GM18870 (cell line): Measurements from ENCODE around the gene STRN.
"Not testable (repeated sequence)": the region's sequence is repeated elsewhere in the genome, so short reads cannot be mapped to it uniquely, and the experiment has no call there.

Source experiments
- ATAC-seq: cut with Tn5 transposase; IDR thresholded peaks from one replicate; pipeline ENCODE4 v1.9.1; 2021; ENCODE audit warnings: moderate library complexity; ENCODE audit not compliant: unreplicated experiment

STRN gene

GRCh38 chr2:36849265-36849664 is 117.1 kb downstream of the STRN start:
- ATAC-seq = no peak

GRCh38 chr2:36843838-36844237 is 122.5 kb downstream of the STRN start:
- no peak for ATAC-seq

- no peak for ATAC-seq
These were observed 126.2 kb downstream of the STRN start for GRCh38 chr2:36839976-36840617.

- ATAC-seq = no peak
These were observed 131.4 kb downstream of the STRN start for GRCh38 chr2:36834731-36835524.

GRCh38 chr2:36834203-36834602 is 132.1 kb downstream of the STRN start:
- ATAC-seq = no peak

DNA sequence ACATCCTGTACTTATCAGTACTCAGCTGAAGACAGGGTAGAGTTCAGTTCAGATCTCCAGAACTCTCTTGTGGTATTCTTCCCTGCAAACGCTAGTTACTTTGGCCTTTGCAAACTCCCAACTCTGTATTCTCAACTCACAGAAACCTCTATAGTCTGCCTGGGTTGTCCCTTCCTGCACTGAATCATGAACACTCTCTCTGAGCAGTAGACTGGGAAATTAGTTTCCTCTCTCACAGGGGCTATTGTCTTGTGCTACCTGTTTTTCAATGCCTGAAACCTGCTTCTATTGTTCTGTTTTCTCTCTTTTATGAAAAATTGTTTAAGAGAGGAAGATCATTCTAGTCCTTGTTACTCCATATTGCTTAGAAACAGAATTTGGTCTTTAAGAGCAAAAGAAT is 135.2 kb downstream of the STRN start:
- ATAC-seq = no peak

DNA sequence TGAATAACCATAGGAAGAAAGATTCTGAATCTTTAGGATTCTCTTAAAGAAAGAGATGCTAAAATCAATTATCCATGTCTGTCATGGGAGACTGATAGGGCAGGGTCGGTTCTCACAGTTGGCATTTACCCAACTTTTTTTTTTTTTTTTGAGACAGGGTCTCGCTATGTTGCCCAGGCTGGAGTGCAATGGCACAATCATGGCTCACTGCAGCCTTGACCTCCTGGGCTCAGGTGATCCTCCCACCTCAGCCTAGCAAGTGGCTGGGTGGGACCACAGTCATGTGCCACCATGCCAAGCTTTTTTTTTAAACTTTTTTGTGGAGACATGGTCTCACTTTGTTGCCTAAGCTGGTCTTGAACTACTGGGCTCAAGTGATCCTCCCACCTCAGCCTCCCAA is 141.7 kb downstream of the STRN start:
- ATAC-seq = not testable (repeated sequence)

- no peak for ATAC-seq
These were observed 142.1 kb downstream of the STRN start for GRCh38 chr2:36824273-36824672.

DNA sequence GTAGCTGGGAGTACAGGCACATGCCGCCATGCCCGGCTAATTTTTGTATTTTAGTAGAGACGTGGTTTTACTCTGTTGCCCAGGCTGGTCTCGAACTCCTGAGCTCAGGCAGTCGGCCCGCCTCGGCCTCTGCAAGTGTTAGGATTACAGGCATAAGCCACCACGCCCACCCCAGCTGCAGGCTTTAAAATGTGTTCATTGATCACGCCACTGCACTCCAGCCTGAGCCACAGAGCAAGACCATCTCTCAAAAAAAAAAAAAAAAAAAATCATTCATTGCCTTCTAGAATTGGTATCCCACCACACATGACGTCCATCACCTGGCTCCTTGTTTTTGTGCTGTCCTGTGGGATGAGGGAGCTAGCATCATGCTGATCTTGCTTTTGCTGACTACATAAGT is 142.5 kb downstream of the STRN start:
- no peak for ATAC-seq

DNA sequence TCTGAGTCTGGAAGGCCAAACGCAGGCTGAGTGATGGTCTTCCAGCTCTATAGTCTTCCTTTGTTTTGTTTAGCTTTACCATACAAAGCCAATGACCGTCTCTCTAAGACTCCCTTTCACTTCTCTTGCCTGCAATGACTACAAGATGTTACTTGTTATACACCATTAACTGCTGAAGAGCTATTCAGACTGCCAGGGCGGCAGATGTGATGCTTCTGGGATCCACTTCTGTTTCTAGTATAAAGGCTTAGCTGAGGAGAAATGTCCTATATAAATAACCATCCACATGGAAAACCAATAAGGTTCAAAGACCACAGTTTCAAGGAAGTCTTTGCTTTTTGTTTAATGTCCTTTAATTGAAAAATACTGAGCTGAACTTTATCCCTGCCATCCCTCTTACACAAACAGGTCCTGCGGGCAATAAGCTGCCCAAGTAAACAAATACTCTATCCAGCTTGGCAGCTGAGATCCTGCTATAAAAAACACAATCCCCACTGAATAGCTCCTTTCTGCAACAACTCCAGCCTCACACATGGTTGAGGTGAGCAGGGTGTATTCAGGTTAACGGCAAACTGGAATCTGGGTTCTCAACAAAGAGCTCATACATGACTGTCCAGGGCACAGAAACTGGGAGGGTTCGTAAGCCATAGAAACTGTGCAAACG is 145.3 kb downstream of the STRN start:
- ATAC-seq = no peak

DNA sequence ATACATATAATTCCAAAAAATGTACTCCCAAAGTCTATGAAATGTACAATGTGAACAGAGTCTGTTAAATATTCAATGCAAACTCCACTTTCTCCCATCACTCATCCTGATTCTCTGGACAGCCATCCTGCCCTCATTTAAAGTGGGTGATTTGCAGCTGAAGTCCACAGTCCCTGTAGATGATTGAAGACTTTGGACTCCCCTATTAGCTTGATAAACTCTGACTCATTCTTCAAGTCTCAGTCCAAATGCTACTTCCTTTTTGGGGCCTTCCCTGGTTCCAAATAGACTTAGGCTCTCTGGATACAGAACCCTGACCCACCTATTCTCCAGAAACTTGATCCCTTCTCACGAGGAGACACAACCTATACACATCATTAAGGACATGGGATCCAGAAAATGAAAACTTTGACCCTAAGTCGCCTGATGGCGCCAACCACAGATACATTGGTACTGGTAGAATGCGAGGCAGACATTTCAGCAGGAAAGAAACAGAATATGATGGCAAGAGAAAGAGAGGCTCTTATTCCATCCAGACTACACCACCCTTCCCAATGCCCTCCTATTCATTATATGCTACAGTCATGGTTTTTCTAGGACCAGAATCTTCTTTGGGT is 147.1 kb downstream of the STRN start:
- ATAC-seq = no peak

- ATAC-seq = no peak
These were observed 147.8 kb downstream of the STRN start for GRCh38 chr2:36818542-36818941.

GRCh38 chr2:36812196-36812595 is 154.1 kb downstream of the STRN start:
- no peak for ATAC-seq

GRCh38 chr2:36811071-36811470 is 155.3 kb downstream of the STRN start:
- no peak for ATAC-seq

- no peak for ATAC-seq
These were observed 157.3 kb downstream of the STRN start for GRCh38 chr2:36809069-36809445.

DNA sequence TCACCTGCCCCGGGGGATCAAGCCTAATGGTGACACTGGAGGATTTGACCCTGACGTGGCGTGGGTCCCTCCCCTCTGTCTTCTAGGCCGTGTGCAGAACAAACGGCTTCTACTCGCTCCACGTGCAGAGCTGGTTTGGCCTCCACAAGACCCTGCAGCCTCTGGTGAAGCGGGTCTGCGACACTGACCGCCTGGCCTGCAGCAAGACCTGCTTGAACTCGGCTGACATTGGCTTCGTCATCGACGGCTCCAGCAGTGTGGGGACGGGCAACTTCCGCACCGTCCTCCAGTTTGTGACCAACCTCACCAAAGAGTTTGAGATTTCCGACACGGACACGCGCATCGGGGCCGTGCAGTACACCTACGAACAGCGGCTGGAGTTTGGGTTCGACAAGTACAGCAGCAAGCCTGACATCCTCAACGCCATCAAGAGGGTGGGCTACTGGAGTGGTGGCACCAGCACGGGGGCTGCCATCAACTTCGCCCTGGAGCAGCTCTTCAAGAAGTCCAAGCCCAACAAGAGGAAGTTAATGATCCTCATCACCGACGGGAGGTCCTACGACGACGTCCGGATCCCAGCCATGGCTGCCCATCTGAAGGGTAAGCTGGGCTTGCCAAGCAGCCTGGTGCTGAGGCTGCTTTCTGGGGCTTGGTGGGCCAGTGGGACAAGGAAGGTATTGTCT is 157.8 kb downstream of the STRN start:
- ATAC-seq = no peak

GRCh38 chr2:36807223-36807886 is 159.0 kb downstream of the STRN start:
- ATAC-seq = no peak

DNA sequence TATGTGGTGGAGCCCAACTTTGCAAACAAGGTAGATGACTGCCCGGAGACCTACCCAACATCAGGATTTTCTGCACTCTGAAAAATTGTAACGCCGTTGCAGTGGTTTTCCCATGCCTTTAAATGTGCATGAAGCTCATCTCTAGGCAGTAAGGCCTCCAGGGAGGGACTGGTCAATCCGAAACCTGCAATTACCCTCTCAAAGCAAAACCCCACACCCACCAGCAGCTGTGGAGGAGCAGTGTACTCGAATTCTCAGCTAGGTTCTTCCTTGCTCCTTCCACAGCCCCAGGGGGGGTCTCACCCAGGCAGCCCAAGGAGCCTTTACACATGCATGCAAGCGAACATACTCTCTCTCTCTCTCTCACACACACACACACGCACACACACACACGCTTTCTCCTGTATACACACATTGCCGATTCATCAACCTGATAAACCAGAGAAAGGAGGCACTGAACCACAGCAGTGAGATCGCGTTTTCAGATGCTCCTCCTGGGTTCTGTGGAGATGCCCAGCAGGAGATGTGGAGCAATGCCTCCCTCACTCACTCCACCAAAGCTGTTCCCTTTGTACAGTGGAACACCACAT is 160.6 kb downstream of the STRN start:
- ATAC-seq = no peak

GRCh38 chr2:36802952-36803351 is 163.4 kb downstream of the STRN start:
- ATAC-seq = no peak

GRCh38 chr2:36801088-36801487 is 165.2 kb downstream of the STRN start:
- ATAC-seq = no peak
